Suppressor macrophage treated with lipopolysaccharide for 1 hour (primary cell): ENCODE data around the gene KANK2.
A peak's percentile ranks its signal among the peaks of the same experiment; 100 is the strongest.

Experiments
- DNase-seq, 3 donors: peaks; one replicate each; pipeline ENCODE4 v3.0.0-alpha.2; 2020 to 2022

The KANK2 gene

GRCh38 chr19:11225172-11225571, 27.8 kb upstream of the KANK2 start:
- no peak for DNase-seq

GRCh38 chr19:11224429-11224828, 27.1 kb upstream of the KANK2 start:
- no peak for DNase-seq

GRCh38 chr19:11223200-11223599, 25.9 kb upstream of the KANK2 start:
- no peak for DNase-seq

GRCh38 chr19:11221082-11221598, 23.8 kb upstream of the KANK2 start:
- DNase-seq: no peak

GRCh38 chr19:11214387-11214786, 17.0 kb upstream of the KANK2 start:
- no peak for DNase-seq

GRCh38 chr19:11210656-11210928, 13.2 kb upstream of the KANK2 start:
- DNase-seq: no peak

GRCh38 chr19:11209839-11210655, 12.7 kb upstream of the KANK2 start:
- peak in 1 of 3 donors; percentile 17 for DNase-seq

- peak in 2 of 3 donors; percentile 24 to 31 for DNase-seq
Measured at GRCh38 chr19:11208561-11209471, 11.5 kb upstream of the KANK2 start.

- DNase-seq: no peak
Measured at GRCh38 chr19:11205939-11206570, 8.7 kb upstream of the KANK2 start.

GRCh38 chr19:11204943-11205349, 7.6 kb upstream of the KANK2 start:
- no peak for DNase-seq

- DNase-seq: no peak
Measured at GRCh38 chr19:11204076-11204602, 6.8 kb upstream of the KANK2 start.

GRCh38 chr19:11203194-11204075, 6.1 kb upstream of the KANK2 start:
- peak; percentile 71 to 87 (median 85) for DNase-seq

- no peak for DNase-seq
Measured at GRCh38 chr19:11202488-11203193, 5.3 kb upstream of the KANK2 start.

- DNase-seq: no peak
Measured at GRCh38 chr19:11201791-11202190, 4.4 kb upstream of the KANK2 start.

- DNase-seq: no peak
Measured at GRCh38 chr19:11200931-11201330, 3.6 kb upstream of the KANK2 start.

GRCh38 chr19:11200015-11200574, 2.8 kb upstream of the KANK2 start:
- DNase-seq: no peak

GRCh38 chr19:11199517-11199916, 2.2 kb upstream of the KANK2 start:
- no peak for DNase-seq

- no peak for DNase-seq
Measured at GRCh38 chr19:11198769-11199424, 1.6 kb upstream of the KANK2 start.

GRCh38 chr19:11198175-11198534, 810 bp upstream of the KANK2 start:
- no peak for DNase-seq
